SIG-M5 treated with dmso at 0.1 percent for 504 hours (cell line): ENCODE results near the gene LRRC4C.
A peak's percentile ranks its signal among the peaks of the same experiment; 100 is the strongest.

Experiments used
- DNase-seq: peaks from one replicate; lab custom pipeline; 2025; ENCODE audit not compliant: unreplicated experiment; lab: John Stamatoyannopoulos, UW

Gene LRRC4C

GRCh38 chr11:40391679-40392078 is 1067.8 kb downstream of the LRRC4C start:
- DNase-seq: no peak

DNA sequence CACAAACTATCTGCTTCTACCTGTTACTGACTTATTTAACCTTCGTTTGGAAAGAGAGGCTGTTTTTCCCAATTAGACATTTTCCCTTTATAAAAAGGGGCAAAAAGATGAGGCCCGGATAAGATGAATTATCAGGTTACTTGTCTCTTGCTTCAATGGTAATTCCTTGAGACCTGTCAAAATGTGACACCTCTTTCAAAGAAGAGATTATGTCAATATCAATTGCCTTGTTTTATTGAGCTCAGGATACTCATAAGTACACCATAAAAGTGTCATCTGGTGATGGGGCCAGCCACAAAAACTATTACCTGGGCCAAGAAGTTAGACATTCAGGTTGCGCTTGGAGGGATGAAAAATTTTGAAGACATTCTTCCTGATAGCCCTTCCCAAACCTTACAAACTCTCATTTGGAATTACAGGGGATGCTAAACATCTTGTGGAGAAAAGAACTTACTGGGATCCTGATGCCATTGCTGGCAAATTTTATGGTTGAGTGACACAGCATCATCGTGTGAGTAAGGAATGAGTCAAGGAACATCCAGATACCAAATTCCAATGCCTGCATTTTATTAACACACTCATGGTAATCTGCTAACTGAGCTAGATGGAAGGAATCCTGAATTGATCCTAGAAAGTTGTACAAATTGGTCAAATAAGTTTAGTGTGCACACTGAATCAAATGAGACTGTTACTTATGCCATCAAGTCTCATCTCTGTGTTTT is 1071.2 kb downstream of the LRRC4C start:
- no peak for DNase-seq

DNA sequence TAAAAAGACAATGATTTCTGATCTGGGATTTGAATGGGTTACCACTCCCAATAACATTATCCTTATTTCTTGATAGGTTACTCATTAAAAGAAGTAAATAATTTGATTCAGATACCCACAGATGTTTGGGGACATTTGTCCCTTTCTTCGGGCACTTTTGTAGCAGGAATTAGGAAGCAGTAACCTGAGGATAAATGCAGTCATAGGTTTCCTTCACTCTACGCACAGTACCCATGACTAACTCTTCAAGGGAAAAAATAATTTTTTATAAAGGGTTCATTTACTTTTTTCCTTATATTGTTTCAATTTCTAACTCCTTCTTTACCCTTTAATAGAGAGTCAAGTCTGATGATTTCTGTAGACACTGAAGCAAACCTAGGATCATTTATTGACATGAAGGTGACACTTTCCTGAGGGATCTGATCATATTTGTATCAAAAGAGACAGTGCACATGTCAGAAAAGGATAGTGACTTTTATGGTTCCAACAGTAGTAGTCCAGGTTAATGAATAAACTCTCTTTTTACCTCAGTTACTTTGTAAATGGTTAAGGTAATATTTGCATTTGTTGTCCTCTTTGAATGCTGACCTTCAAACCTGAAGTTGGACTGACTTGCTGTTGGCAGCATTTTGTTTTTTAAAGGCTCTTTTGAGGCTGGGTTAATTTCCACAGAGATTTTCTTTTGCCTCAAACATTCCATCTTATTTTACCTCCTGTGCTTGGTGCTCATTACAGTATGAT is 1072.0 kb downstream of the LRRC4C start:
- no peak for DNase-seq

- DNase-seq: no peak
Observed at GRCh38 chr11:40384991-40385390, 1074.5 kb downstream of the LRRC4C start.

DNA sequence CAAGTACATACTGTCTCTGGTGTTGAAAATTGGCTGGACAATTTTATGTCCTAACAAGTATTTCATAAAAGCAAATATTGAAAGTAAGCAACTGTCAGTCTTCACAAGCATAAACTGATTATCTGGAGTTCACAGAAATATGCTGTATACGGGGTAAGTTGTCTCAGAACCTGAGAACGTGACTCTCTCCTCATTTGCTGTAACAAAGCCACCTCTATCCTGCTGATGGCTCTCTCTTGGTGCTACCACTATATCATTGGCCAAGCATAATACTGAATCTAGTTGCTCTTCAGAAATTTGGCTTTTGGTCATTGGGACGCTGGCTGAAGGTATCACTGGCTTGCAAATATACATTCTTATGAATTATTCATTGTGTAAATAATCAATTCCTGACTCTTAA is 1078.0 kb downstream of the LRRC4C start:
- DNase-seq: no peak

DNA sequence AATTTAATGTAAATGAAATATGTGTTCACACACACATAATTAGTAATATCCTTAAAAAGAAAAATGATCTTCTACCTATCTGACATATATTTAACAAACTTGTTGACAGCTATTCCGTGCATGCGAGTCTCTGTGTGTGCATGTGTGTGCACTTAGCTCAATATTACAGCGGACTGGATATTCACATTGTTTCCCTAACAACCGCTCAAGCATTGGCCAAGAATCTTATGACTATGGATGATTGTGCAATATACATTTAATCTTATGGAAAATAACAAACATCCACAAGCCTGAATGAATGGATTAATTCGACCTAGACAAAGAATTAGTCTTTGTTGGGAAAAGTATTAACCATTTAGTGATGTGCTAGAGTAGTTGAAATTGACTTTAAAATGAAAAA is 1078.6 kb downstream of the LRRC4C start:
- no peak for DNase-seq

- no peak for DNase-seq
Observed at GRCh38 chr11:40376331-40376730, 1083.1 kb downstream of the LRRC4C start.

GRCh38 chr11:40370821-40371616 is 1088.4 kb downstream of the LRRC4C start:
- DNase-seq: no peak

DNA sequence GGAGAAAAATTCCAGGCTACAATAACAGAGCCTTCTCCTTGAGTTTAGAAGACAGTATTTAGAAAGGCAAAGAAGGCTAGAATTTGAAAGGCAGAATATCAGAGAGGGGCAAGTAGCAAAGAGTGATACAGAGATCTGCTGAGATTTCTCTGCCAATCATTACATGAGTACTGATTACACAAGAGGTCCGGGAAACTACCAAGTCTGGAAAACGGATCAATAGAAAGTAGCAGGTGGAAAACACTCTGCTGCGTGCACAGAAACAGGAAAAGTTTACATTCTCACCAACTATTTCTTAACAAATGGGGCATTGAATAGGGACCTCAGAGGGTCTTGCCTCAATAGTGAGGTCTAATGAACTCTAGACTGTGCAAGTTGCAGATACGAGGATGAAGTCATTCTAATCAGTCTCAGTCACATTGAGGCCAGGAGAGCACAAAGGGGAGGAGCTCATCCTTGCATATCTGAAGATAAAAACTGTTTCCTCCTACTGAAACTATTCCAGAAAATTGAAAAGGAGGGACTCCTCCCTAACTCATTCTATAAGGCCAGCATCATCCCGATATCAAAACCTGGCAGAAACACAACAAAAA is 1099.2 kb downstream of the LRRC4C start:
- DNase-seq: no peak

DNA sequence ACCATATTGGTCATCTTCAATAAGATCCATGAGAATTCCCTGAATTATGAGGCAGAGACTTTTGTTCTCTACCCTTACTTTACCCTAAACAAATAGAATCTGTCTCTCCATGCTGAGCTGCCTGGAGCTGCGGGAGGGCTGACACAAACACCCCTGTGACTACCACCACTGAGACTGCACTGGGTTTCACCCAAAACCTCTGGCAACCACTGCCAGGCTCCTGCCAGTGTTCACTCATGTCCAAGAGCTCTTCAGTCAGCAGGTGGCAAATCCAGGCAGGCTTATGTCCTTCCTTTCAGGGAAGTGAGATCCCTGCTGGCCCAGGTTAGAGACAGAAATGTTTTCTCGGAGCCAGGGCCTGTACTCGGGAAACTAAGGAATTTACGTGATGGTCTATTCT is 1105.3 kb downstream of the LRRC4C start:
- DNase-seq: no peak

DNA sequence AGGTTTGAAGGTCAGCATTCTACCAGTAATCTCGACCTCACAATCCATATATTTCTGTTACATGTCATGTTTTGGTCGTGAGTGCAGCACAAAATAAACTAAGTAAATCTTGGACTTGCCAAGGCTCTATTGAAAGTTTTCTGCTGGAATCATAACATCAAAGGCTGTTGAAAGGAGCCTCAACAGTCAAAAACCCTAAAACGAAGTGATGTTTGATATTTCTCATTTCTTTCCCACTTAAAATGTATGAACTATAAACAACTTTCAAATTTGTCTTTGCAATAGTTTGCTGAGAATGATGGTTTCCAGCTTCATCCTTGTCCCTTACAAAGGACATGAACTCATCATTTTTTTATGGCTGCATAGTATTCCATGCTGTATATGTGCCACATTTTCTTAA is 1118.5 kb downstream of the LRRC4C start:
- no peak for DNase-seq

DNA sequence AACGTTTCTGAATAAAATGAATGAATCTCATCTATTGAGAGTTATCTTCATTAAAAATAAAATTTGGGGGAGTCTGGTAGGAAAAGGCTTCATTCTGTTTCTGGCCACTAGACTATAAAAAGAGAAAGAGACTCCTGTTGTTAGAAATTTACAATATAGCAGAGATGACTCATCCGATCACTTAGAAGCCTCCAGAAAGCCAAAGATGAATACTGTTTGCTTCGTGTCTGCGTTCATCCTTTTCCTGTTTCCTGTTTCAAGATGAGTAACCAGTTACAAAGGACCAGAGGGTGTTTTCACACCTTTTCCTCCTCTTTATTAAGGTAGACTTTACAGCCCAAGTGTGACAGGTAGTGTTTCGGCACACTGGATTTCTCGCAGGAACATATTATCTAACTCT is 1120.7 kb downstream of the LRRC4C start:
- DNase-seq: no peak

DNA sequence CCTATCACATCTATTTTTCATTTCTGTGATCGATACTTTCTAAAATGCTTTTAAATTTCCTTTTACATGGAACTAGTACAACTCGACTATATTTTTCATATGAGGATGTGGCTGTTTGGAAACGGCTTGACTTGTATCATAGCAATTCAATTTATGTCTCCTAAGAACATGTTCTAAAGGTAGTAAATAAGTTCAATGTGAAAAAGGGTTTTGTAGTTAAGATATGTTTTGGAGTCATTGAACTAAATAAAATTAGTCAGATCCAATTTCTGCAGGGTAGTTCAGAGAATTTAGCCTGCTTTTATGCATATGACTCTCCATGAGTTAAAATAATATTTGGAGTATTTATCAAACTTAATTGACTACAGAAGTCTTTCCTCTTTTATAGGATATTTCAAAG is 1121.4 kb downstream of the LRRC4C start:
- no peak for DNase-seq

- DNase-seq: no peak
Observed at GRCh38 chr11:40337118-40337517, 1122.3 kb downstream of the LRRC4C start.

GRCh38 chr11:40328890-40329614 is 1130.4 kb downstream of the LRRC4C start:
- peak; percentile 18 for DNase-seq

GRCh38 chr11:40323241-40323640 is 1136.2 kb downstream of the LRRC4C start:
- DNase-seq: no peak

DNA sequence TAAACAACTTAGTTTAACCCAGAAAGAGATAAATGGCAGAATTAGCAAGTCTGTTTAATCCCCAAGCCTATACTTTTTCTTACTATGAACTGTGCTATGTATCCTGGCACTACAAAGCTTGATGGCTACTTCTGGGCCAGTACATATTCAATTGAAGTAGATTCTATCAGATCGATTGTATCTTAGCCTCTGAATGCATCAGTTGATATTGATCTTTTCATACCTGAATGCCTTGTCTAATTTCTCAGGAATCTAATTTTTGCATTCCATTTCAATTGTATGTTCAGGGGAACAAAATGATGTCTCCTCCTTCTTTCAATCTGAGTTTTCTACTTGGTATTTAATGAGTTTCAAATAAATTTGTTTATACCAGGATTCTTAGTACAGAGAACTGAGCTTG is 1137.9 kb downstream of the LRRC4C start:
- no peak for DNase-seq

GRCh38 chr11:40316171-40316570 is 1143.3 kb downstream of the LRRC4C start:
- DNase-seq: no peak

- DNase-seq: no peak
Observed at GRCh38 chr11:40315122-40315521, 1144.3 kb downstream of the LRRC4C start.

DNA sequence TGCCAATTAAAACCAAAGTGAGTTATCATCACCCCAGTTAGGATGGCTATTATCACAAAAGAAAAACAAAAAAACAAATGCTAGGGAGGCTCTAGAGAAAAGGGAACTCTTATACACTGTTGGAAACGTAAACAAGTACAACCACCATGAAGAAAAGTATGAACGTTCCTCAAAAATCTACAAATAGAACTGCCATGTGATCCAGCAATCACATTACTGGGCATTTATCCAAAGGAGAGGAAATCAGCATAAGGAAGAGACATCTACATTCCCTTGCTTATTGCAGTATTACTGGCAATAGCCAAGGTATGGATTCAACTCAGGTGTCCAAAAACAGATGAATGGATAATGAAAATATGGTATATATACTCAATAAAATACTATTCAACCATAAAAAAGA is 1145.1 kb downstream of the LRRC4C start:
- no peak for DNase-seq
